Activated T-cell treated with anti-CD3 and anti-CD28 coated beads, Interleukin-2, amount 50 U/mL, for 72 hours (primary cell): ENCODE results near the gene PRXL2C. TPM values are rescaled to one million over a fixed set of nuclear protein-coding genes. Genes with fewer than 3 reads are reported as not detected.

Experiments
- total RNA-seq, 2 donors: library from RNA; stranded (reverse); gene quantifications; one replicate each; pipeline ENCODE4 v1.2.3, GENCODE V29; 2022

Gene PRXL2C
- total RNA-seq, 2 donors from 2014 or later: 11.6 to 17.1 TPM

Other genes with a start within 250 kb of the PRXL2C start
- gene ZNF367, start 236.9 kb downstream of the PRXL2C start, total RNA-seq: 10 to 100 TPM; 22.6 to 24.7 TPM
- 10 to 100 TPM; 13.4 to 17.5 TPM for gene HABP4, start 205.1 kb downstream of the PRXL2C start, total RNA-seq
- 10 to 100 TPM; 11.7 to 13.9 TPM for gene CDC14B, start 35.5 kb downstream of the PRXL2C start, total RNA-seq
- gene ZNF510, start 122.8 kb upstream of the PRXL2C start, total RNA-seq: 10 to 100 TPM; 14.4 to 16.3 TPM
- 1 to 10 TPM; 4.5 to 7.1 TPM for gene ZNF782, start 199.2 kb upstream of the PRXL2C start, total RNA-seq